ENCODE data around the gene ANKRD11.

Gene ANKRD11

DNA sequence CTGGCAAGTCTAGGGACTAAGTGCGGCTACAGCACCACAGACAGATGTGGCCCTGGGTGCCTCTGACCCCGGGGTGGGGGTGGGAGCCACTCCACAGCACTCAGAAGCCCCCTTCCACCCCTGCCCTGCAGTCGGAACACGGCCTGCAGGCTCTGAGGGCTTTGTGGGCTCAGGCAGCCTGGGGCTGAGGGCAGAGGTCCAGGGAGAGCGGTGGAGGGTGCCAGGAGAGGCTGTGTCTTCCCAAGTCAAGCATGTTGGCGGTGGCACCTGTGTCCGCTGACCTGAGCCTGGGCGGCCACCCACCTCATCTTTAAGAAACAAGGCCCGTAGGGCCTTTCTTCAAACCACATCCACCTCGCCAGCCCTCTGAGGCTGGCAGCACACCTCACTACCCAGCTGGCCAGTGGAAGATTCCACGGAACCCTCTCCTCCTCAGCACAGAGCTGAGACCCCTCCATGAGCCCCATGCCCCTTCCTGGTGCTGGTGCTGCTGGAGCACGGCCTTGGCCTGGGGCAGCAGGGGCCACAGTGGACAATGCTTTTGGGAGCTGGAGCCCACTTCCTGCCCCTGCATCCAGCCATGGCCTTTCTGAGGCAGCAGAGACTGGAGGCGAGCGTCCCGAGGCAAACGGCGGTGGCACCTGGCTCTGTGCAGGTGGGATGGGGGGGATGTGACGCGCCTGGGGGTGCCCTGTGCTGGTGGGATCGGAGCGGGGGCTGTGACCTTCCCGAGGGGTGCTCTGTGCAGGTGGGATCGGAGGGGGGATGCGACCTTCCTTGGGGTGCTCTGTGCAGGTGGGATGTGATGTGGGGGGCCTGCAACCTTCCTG lies 195.1 kb downstream of the ANKRD11 start:
- Histone ChIP-seq H3K27me3 (ENCODE audit: insufficient read depth, poor library complexity, severe bottlenecking) (no peaks in the 10 kb centered on the region), H3K27ac (ENCODE audit: poor library complexity, severe bottlenecking) (no peak overlapping the region), H3K4me3 (ENCODE audit: severe bottlenecking) (no peak overlapping the region), H3K9me3 (ENCODE audit: severe bottlenecking) (no peaks in the 10 kb centered on the region), H3K4me1 (ENCODE audit: insufficient read depth, poor library complexity, severe bottlenecking) (no peaks in the 10 kb centered on the region), H3K36me3 (ENCODE audit: low read depth) (peaks cover 42% of the 10 kb centered on the region)
- ATAC-seq (ENCODE audit: low read depth): no peak
- TF ChIP-seq, protein P1, sequence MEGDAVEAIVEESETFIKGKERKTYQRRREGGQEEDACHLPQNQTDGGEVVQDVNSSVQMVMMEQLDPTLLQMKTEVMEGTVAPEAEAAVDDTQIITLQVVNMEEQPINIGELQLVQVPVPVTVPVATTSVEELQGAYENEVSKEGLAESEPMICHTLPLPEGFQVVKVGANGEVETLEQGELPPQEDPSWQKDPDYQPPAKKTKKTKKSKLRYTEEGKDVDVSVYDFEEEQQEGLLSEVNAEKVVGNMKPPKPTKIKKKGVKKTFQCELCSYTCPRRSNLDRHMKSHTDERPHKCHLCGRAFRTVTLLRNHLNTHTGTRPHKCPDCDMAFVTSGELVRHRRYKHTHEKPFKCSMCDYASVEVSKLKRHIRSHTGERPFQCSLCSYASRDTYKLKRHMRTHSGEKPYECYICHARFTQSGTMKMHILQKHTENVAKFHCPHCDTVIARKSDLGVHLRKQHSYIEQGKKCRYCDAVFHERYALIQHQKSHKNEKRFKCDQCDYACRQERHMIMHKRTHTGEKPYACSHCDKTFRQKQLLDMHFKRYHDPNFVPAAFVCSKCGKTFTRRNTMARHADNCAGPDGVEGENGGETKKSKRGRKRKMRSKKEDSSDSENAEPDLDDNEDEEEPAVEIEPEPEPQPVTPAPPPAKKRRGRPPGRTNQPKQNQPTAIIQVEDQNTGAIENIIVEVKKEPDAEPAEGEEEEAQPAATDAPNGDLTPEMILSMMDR (IDR thresholded peaks at IDR 0.05; ENCODE audit: poor library complexity, severe bottlenecking): no peak
- no peak for DNase-seq (ENCODE audit: low spot score)

DNA sequence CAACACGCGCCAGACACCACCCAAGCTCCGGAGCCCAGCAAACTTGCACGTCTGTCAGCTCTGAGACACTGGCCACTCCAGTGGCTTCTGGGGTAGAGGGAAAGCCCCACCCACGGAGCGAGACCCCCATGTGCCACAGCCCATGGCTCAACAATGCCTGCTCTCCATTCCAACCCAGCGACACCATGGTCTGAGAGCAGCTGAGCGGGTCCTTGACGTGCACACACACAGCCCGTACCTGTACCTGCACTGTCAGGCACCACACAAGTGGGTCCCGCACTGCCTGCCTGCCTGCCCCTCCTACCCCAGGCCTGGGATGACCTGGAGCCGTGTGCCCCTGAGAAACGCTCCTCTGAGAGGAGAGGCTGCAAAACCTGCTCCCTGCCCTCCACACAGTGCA lies 195.9 kb downstream of the ANKRD11 start:
- TF ChIP-seq, protein P1 (IDR thresholded peaks at IDR 0.05; ENCODE audit: poor library complexity, severe bottlenecking): no peak
- DNase-seq (ENCODE audit: low spot score) (no peak), ATAC-seq (ENCODE audit: low read depth) (no peak)
- H3K27me3 ChIP-seq (ENCODE audit: insufficient read depth, poor library complexity, severe bottlenecking): no peaks in the 10 kb centered on the region
- no peak overlapping the region for H3K4me3 ChIP-seq (ENCODE audit: severe bottlenecking)
- H3K4me1 ChIP-seq (ENCODE audit: insufficient read depth, poor library complexity, severe bottlenecking): no peaks in the 10 kb centered on the region
- peaks cover 46% of the 10 kb centered on the region for H3K36me3 ChIP-seq (ENCODE audit: low read depth)
- H3K9me3 ChIP-seq (ENCODE audit: severe bottlenecking): no peaks in the 10 kb centered on the region
- no peak overlapping the region for H3K27ac ChIP-seq (ENCODE audit: poor library complexity, severe bottlenecking)

DNA sequence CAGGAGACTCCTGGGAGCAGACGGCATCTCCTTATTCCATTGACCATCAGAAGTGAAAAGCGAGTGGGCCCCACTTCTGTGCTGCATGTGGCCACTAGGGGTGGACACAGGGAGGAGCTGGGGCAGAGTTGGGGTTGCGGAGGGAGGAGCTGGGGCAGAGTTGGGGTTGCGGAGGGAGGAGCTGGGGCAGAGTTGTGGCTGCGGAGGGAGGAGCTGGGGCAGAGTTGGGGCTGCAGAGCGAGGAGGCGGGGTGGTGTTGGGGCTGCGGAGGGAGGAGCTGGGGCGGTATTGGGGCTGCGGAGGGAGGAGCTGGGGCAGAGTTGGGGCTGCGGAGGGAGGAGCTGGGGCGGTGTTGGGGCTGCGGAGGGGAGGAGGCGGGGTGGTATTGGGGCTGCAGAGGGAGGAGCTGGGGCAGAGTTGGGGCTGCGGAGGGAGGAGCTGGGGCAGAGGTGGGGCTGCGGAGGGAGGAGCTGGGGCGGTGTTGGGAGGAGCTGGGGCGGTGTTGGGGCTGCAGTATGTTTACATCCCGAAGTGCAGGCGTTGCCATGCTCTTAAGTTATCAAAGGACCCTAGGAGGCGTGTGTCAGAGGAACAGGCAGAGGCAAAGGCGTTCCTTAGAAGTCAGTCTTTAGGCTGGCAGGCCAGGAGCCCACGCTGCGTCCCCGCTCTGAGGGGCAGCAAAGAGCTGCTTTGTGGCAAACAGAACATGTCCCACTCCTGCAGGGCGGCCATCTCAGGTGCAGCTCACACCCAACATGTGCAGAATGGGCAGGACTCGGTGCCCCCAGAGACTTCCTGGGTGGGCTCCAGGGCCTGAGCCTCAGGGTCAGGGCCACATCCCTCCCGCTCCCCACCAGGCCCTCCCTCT lies 196.9 kb downstream of the ANKRD11 start:
- DNase-seq (ENCODE audit: low spot score) (no peak), ATAC-seq (ENCODE audit: low read depth) (no peak)
- Histone ChIP-seq H3K4me3 (ENCODE audit: severe bottlenecking) (no peak overlapping the region), H3K36me3 (ENCODE audit: low read depth) (peaks cover 51% of the 10 kb centered on the region), H3K27ac (ENCODE audit: poor library complexity, severe bottlenecking) (no peak overlapping the region), H3K4me1 (ENCODE audit: insufficient read depth, poor library complexity, severe bottlenecking) (no peaks in the 10 kb centered on the region), H3K9me3 (ENCODE audit: severe bottlenecking) (no peaks in the 10 kb centered on the region), H3K27me3 (ENCODE audit: insufficient read depth, poor library complexity, severe bottlenecking) (no peaks in the 10 kb centered on the region)
- TF ChIP-seq, protein P1 (IDR thresholded peaks at IDR 0.05; ENCODE audit: poor library complexity, severe bottlenecking): no peak

DNA sequence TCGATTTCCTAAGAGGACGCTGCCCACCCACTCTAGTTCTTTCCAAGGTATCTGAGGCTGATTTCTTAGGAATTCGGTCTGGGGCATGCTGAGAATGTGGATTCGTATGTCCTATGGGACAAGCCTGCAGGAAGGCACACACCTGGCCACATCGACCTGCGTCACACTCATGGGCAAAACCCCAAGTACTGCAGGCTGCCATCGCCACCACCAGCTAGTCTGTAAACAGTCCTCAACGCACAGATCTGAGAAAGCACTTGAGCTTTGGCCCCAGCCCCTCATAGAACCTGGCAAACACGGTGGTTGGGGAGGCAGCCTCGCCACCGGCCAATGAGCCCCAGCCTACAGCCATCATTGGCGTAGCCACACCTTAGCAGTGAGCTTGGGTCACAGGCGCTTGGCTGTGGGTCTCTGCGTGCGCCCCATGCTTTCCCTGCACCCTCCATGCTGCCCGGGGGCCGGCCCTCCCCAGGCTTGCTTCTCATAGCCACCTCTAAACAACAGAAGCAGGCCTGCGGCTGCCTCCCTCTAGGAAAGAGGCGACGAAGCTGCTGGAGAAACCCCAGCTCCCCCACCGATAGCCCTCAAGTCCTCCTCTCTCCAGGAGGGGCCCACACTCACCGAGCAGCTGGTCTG lies 197.8 kb downstream of the ANKRD11 start:
- Histone ChIP-seq H3K27ac (ENCODE audit: poor library complexity, severe bottlenecking) (no peak overlapping the region), H3K4me1 (ENCODE audit: insufficient read depth, poor library complexity, severe bottlenecking) (no peaks in the 10 kb centered on the region), H3K36me3 (ENCODE audit: low read depth) (peaks cover 53% of the 10 kb centered on the region), H3K27me3 (ENCODE audit: insufficient read depth, poor library complexity, severe bottlenecking) (no peaks in the 10 kb centered on the region), H3K4me3 (ENCODE audit: severe bottlenecking) (no peak overlapping the region), H3K9me3 (ENCODE audit: severe bottlenecking) (no peaks in the 10 kb centered on the region)
- DNase-seq (ENCODE audit: low spot score) (no peak), ATAC-seq (ENCODE audit: low read depth) (no peak)
- TF ChIP-seq, protein P1 (IDR thresholded peaks at IDR 0.05; ENCODE audit: poor library complexity, severe bottlenecking): no peak
